Measurements from ENCODE around the gene GTF2A1L. TPM values are rescaled to one million over a fixed set of nuclear protein-coding genes. Genes with fewer than 3 reads are reported as not detected.
"Not testable (repeated sequence)": the region's sequence is repeated elsewhere in the genome, so short reads cannot be mapped to it uniquely, and the experiment has no call there.

The GTF2A1L gene
- polyA plus RNA-seq, 3 donors, result 0.03 to 1.7 (median 0.34) TPM

GRCh38 chr2:48685126-48685525 lies 67.5 kb downstream of the GTF2A1L start:
- H3K27ac ChIP-seq (ENCODE audit: low read depth, low read length), result no peak overlapping the region
- WGBS, 3 donors, result 94 to 96% (median 96%) methylated on average over 1 of the region's 1 CpG

- WGBS, 3 donors, result 79 to 88% (median 88%) methylated on average over 3 of the region's 3 CpGs
- H3K27ac ChIP-seq (ENCODE audit: low read depth, low read length), result no peak overlapping the region
Measured at GRCh38 chr2:48691935-48692691, 74.5 kb downstream of the GTF2A1L start.

GRCh38 chr2:48693066-48693465 lies 75.4 kb downstream of the GTF2A1L start:
- WGBS, 3 donors, result 69 to 89% (median 83%) methylated on average over 4 of the region's 4 CpGs
- no peak overlapping the region for H3K27ac ChIP-seq (ENCODE audit: low read depth, low read length)

GRCh38 chr2:48693645-48694044 lies 76.0 kb downstream of the GTF2A1L start:
- H3K27ac ChIP-seq (ENCODE audit: low read depth, low read length), result no peak overlapping the region
- WGBS, 3 donors, result 56 to 71% (median 68%) methylated on average over 3 of the region's 3 CpGs

- no peak overlapping the region for H3K27ac ChIP-seq (ENCODE audit: low read depth, low read length)
- 32 to 61% (median 55%) methylated on average over 3 of the region's 3 CpGs for WGBS, 3 donors
Measured at GRCh38 chr2:48694149-48694548, 76.5 kb downstream of the GTF2A1L start.

- H3K27ac ChIP-seq (ENCODE audit: low read depth, low read length), result no peak overlapping the region
Measured at GRCh38 chr2:48695991-48696390, 78.3 kb downstream of the GTF2A1L start.

GRCh38 chr2:48696881-48697280 lies 79.2 kb downstream of the GTF2A1L start:
- H3K27ac ChIP-seq (ENCODE audit: low read depth, low read length), result no peak overlapping the region
- 62 to 88% (median 84%) methylated on average over 1 of the region's 1 CpG for WGBS, 3 donors

- no peak overlapping the region for H3K27ac ChIP-seq (ENCODE audit: low read depth, low read length)
- 16 to 55% (median 52%) methylated on average over 2 of the region's 2 CpGs for WGBS, 3 donors
Measured at GRCh38 chr2:48699348-48699930, 81.8 kb downstream of the GTF2A1L start.

- WGBS, 3 donors, result 87 to 92% (median 91%) methylated on average over 6 of the region's 6 CpGs
- not testable (repeated sequence) for H3K27ac ChIP-seq (ENCODE audit: low read depth, low read length)
Measured at GRCh38 chr2:48703621-48704020, 86.0 kb downstream of the GTF2A1L start.

- WGBS, 3 donors, result 69 to 86% (median 76%) methylated on average over 6 of the region's 6 CpGs
- H3K27ac ChIP-seq (ENCODE audit: low read depth, low read length), result no peak overlapping the region
Measured at GRCh38 chr2:48707466-48707865, 89.8 kb downstream of the GTF2A1L start.

GRCh38 chr2:48709096-48710034 lies 91.7 kb downstream of the GTF2A1L start:
- no peak overlapping the region for H3K27ac ChIP-seq (ENCODE audit: low read depth, low read length)
- WGBS, 3 donors, result 63 to 83% (median 82%) methylated on average over 7 of the region's 7 CpGs

- no peak overlapping the region for H3K27ac ChIP-seq (ENCODE audit: low read depth, low read length)
- 43 to 54% (median 51%) methylated on average over 4 of the region's 4 CpGs for WGBS, 3 donors
Measured at GRCh38 chr2:48711343-48711742, 93.7 kb downstream of the GTF2A1L start.

- 59 to 84% (median 77%) methylated on average over 2 of the region's 2 CpGs for whole genome bisulfite sequencing, 3 donors
- H3K27ac ChIP-seq (ENCODE audit: low read depth, low read length), result no peak overlapping the region
Measured at GRCh38 chr2:48712151-48712550, 94.5 kb downstream of the GTF2A1L start.

- H3K27ac ChIP-seq (ENCODE audit: low read depth, low read length), result no peak overlapping the region
- WGBS, 3 donors, result 59 to 82% (median 64%) methylated on average over 1 of the region's 1 CpG
Measured at GRCh38 chr2:48713647-48714046, 96.0 kb downstream of the GTF2A1L start.

GRCh38 chr2:48714245-48714644 lies 96.6 kb downstream of the GTF2A1L start:
- H3K27ac ChIP-seq (ENCODE audit: low read depth, low read length), result no peak overlapping the region
- WGBS, 3 donors, result 56 to 67% (median 58%) methylated on average over 2 of the region's 2 CpGs

GRCh38 chr2:48715042-48715899 lies 97.6 kb downstream of the GTF2A1L start:
- H3K27ac ChIP-seq (ENCODE audit: low read depth, low read length), result no peak overlapping the region

GRCh38 chr2:48715956-48716355 lies 98.3 kb downstream of the GTF2A1L start:
- 62 to 85% (median 75%) methylated on average over 1 of the region's 1 CpG for WGBS, 3 donors
- H3K27ac ChIP-seq (ENCODE audit: low read depth, low read length), result no peak overlapping the region

More at GRCh38 chr2:48715042-48715899, 97.6 kb downstream of the GTF2A1L start:
- WGBS, 3 donors, result 54 to 60% (median 59%) methylated on average over 7 of the region's 7 CpGs

GRCh38 chr2:48717846-48718245 lies 100.2 kb downstream of the GTF2A1L start:
- 48 to 78% (median 64%) methylated on average over 3 of the region's 3 CpGs for WGBS, 3 donors
- H3K27ac ChIP-seq (ENCODE audit: low read depth, low read length), result no peak overlapping the region

Measured in adipose tissue (tissue), 3 donors.